DND-41 (cell line): ENCODE measurements around the gene CSNK1A1L.

Experiments
- EZH2 ChIP-seq: IDR thresholded peaks from 3 replicates; pipeline ENCODE4 v1.6.1; 2012; ENCODE audit warnings: borderline replicate concordance, low read depth, mild to moderate bottlenecking, moderate library complexity, low read length, inconsistent platforms; ENCODE audit not compliant: severe bottlenecking
- TF ChIP-seq, protein P1 (sequence below): IDR thresholded peaks from 2 replicates; pipeline ENCODE4 v1.5.1; 2012; ENCODE audit warnings: borderline replicate concordance, low read length, moderate library complexity, mild to moderate bottlenecking; ENCODE audit not compliant: poor library complexity, severe bottlenecking; ENCODE audit errors: extremely low read depth

GRCh38 chr13:37089495-37089894 lies 16.0 kb downstream of the CSNK1A1L start:
- TF ChIP-seq, protein P1, sequence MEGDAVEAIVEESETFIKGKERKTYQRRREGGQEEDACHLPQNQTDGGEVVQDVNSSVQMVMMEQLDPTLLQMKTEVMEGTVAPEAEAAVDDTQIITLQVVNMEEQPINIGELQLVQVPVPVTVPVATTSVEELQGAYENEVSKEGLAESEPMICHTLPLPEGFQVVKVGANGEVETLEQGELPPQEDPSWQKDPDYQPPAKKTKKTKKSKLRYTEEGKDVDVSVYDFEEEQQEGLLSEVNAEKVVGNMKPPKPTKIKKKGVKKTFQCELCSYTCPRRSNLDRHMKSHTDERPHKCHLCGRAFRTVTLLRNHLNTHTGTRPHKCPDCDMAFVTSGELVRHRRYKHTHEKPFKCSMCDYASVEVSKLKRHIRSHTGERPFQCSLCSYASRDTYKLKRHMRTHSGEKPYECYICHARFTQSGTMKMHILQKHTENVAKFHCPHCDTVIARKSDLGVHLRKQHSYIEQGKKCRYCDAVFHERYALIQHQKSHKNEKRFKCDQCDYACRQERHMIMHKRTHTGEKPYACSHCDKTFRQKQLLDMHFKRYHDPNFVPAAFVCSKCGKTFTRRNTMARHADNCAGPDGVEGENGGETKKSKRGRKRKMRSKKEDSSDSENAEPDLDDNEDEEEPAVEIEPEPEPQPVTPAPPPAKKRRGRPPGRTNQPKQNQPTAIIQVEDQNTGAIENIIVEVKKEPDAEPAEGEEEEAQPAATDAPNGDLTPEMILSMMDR = no peak
- TF ChIP-seq EZH2 = no peak
